Right atrium auricular region (tissue), 2 donors: Measurements from ENCODE around the gene CDH13. TPM values are rescaled to one million over a fixed set of nuclear protein-coding genes. Genes with fewer than 3 reads are reported as not detected.
A peak's percentile ranks its signal among the peaks of the same experiment; 100 is the strongest.

Experiments used
- DNase-seq: peaks from one replicate; pipeline ENCODE4 v3.0.0-alpha.2; 2019; ENCODE audit warnings: low spot score
- H3K27ac ChIP-seq, 2 donors: fragments of 200-600 bp; sonication (generic); 1 replicate in 1 of 2; 2 replicates in 1 of 2; pipeline ENCODE4 v1.5.1; 2016 to 2019
- H3K27me3 ChIP-seq, 2 donors: fragments of 200-600 bp; sonication (generic); one replicate each; pipeline versions ENCODE4 v1.5.1 to v1.6.0; 2017 to 2019
- H3K36me3 ChIP-seq: fragments of 200-600 bp; sonication (generic); one replicate; pipeline ENCODE4 v1.5.1; 2016
- H3K4me1 ChIP-seq, 2 donors: fragments of 200-600 bp; sonication (generic); one replicate each; pipeline versions ENCODE4 v1.5.1 to v1.6.0; 2017 to 2019
- H3K4me3 ChIP-seq, 2 donors: fragments of 200-600 bp; sonication (generic); 1 replicate in 1 of 2; 2 replicates in 1 of 2; pipeline ENCODE4 v1.5.1; 2017 to 2019; ENCODE audit warnings: mild to moderate bottlenecking in 1 of 2, moderate library complexity in 1 of 2
- H3K9me3 ChIP-seq, 2 donors: fragments of 200-600 bp; sonication (generic); one replicate each; pipeline ENCODE4 v1.5.1; 2019
- CTCF ChIP-seq, 2 donors: fragments of 200-600 bp; sonication (generic); IDR thresholded peaks; one replicate each; pipeline ENCODE4 v1.5.1; 2019; ENCODE audit warnings: antibody characterized with exemption in 2 of 2
- total RNA-seq, 2 donors: library from RNA; depleted of rRNA; stranded (reverse); fragments of >200 nt; gene quantifications; one replicate each; pipeline ENCODE4 v1.1.0, GENCODE V29; 2016

Gene CDH13
- total RNA-seq, 2 donors from 2014 or later, result 75.4 to 85.9 TPM

DNA sequence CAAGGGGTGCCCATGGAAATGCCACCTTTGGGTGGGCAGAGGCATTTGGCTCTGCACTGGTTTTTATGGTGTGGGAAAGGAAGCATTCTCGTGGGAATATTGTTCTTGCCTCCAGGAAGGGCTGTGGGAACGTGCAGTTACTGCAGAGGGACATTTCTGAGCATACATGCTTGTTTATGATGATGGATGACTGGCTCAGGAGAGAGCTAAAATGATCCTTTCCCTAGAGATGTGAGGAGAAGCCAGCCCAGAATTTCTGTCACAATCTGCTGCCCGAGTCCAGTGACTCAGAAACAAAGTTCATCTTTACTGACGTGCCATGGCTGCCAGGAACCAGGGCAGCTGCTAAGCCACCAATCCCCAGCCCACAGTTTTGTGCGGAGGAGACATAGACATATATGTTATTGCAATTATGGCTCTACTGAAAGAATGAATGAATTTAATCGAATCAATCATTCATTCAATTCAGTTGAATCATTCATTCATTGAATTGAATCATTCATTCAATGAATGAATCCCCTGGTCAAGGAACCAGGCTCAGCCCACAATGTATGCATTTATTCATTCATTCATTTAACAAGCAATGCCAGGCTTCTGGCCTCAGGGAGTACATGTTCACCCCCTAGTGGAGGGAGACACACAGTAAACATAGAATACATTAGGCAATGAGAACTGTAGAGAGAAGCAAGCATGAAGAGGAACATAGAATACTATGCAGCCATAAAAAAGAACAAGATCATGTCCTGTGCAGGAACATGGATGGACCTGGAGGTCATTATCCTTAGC, 766.6 kb downstream of the CDH13 start:
- Histone ChIP-seq H3K27ac (peak overlapping the region in 1 of 2 donors; percentile 29), H3K4me3 (no peak overlapping the region), H3K9me3 (no peaks in the 10 kb centered on the region), H3K4me1 (peaks cover 0 to 11% of the 10 kb centered on the region in 2 donors), H3K36me3 (no peaks in the 10 kb centered on the region), H3K27me3 (no peaks in the 10 kb centered on the region)
- DNase-seq, result no peak
- no peak for TF ChIP-seq CTCF (IDR thresholded peaks at IDR 0.05)

DNA sequence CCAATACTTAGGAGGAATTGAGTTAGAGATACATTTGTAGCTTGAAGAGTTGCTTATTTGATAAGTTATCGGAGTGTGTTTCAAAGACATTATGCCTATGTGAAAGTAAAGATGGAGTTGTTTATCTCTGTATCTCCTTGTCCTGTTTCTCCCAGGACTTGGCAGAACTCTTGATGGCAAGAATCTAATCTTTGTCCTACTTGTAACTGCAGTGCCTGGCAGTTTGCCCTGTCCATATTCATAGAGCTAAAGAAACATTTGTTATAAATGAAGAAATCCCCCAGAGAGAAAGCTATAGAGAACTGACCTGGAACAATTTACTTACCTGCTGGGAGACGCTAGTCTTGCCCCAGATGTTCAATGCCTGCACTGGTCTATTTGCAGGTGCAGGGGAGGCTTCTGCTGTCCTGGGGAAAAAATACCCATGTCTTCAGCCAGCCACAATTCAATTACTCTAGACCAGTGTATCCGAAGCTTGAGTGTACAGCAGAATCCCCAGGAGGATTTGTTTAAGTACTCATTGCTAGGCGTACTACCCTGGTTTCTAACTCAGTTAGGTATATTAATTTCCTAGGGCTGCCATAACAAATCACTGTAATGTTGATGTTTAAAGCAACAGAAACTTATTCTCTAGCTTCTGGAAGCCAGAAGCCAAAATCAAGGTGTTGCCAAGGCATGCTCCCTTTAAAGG, 771.0 kb downstream of the CDH13 start:
- Histone ChIP-seq H3K27ac (no peak overlapping the region), H3K4me1 (peaks cover 0 to 4% of the 10 kb centered on the region in 2 donors), H3K36me3 (no peaks in the 10 kb centered on the region), H3K4me3 (no peak overlapping the region), H3K9me3 (no peaks in the 10 kb centered on the region), H3K27me3 (no peaks in the 10 kb centered on the region)
- TF ChIP-seq CTCF (IDR thresholded peaks at IDR 0.05), result no peak
- DNase-seq, result no peak

- Histone ChIP-seq H3K9me3 (no peaks in the 10 kb centered on the region), H3K36me3 (no peaks in the 10 kb centered on the region), H3K27ac (no peak overlapping the region), H3K27me3 (no peaks in the 10 kb centered on the region), H3K4me3 (no peak overlapping the region), H3K4me1 (no peaks in the 10 kb centered on the region)
- no peak for TF ChIP-seq CTCF (IDR thresholded peaks at IDR 0.05)
- no peak for DNase-seq
Observed at GRCh38 chr16:83400234-83400633, 773.5 kb downstream of the CDH13 start.

GRCh38 chr16:83402160-83402814, 775.5 kb downstream of the CDH13 start:
- Histone ChIP-seq H3K9me3 (no peaks in the 10 kb centered on the region), H3K27ac (no peak overlapping the region), H3K27me3 (no peaks in the 10 kb centered on the region), H3K36me3 (no peaks in the 10 kb centered on the region), H3K4me1 (no peaks in the 10 kb centered on the region), H3K4me3 (no peak overlapping the region)
- no peak for DNase-seq
- TF ChIP-seq CTCF (IDR thresholded peaks at IDR 0.05), result no peak

- H3K27ac ChIP-seq, result no peak overlapping the region
- no peak for DNase-seq
- H3K4me1 ChIP-seq, result no peaks in the 10 kb centered on the region
- no peaks in the 10 kb centered on the region for H3K36me3 ChIP-seq
- no peaks in the 10 kb centered on the region for H3K27me3 ChIP-seq
- no peak overlapping the region for H3K4me3 ChIP-seq
- no peak for TF ChIP-seq CTCF (IDR thresholded peaks at IDR 0.05)
- H3K9me3 ChIP-seq, result no peaks in the 10 kb centered on the region
Observed at GRCh38 chr16:83402967-83403366, 776.2 kb downstream of the CDH13 start.
